Right lung (tissue), 10 donors: ENCODE results near the gene ARID5B. TPM values are rescaled to one million over a fixed set of nuclear protein-coding genes. Genes with fewer than 3 reads are reported as not detected.
"Not testable (repeated sequence)": the region's sequence is repeated elsewhere in the genome, so short reads cannot be mapped to it uniquely, and the experiment has no call there.

Experiments
- DNase-seq, 2 donors: peaks; one replicate each; pipeline ENCODE4 v3.0.0-alpha.2; 2013
- long read RNA-seq, 8 donors: transcript quantifications; one replicate each; lab custom pipeline, GENCODE V29; 2026
- polyA plus RNA-seq, 5 donors: library from polyadenylated mRNA; unstranded; fragments of 120-200 nt; gene quantifications; one replicate each; pipeline versions ENCODE4 v1.2.1 to v1.2.3, GENCODE V29; 2013; ENCODE audit warnings: inconsistent platforms in 1 of 5, low replicate concordance in 1 of 5; ENCODE audit not compliant: insufficient read length in 5 of 5, insufficient read depth in 1 of 5

Gene ARID5B
- 10 to 100 TPM; 27.9 to 49.2 (median 43.8) TPM for polyA plus RNA-seq
- long read RNA-seq, donor 1, full-length matches to known transcripts: 5 of 29 reads
- long read RNA-seq, donor 1, partial matches to known transcripts: 24 of 29 reads
- long read RNA-seq, donor 1, other reads (novel, unspliced or antisense): 0 of 29 reads
- long read RNA-seq, donor 2, full-length matches to known transcripts: 3 of 3 reads
- long read RNA-seq, donor 2, partial matches to known transcripts: 0 of 3 reads
- long read RNA-seq, donor 2, other reads (novel, unspliced or antisense): 0 of 3 reads
- long read RNA-seq, donor 3, full-length matches to known transcripts: 1 of 16 reads
- long read RNA-seq, donor 3, partial matches to known transcripts: 15 of 16 reads
- long read RNA-seq, donor 3, other reads (novel, unspliced or antisense): 0 of 16 reads
- long read RNA-seq, donor 4, full-length matches to known transcripts: 3 of 21 reads
- long read RNA-seq, donor 4, partial matches to known transcripts: 18 of 21 reads
- long read RNA-seq, donor 4, other reads (novel, unspliced or antisense): 0 of 21 reads
- long read RNA-seq, donor 5, full-length matches to known transcripts: 10 of 70 reads
- long read RNA-seq, donor 5, partial matches to known transcripts: 60 of 70 reads
- long read RNA-seq, donor 5, other reads (novel, unspliced or antisense): 0 of 70 reads
- long read RNA-seq, donor 6, full-length matches to known transcripts: 11 of 16 reads
- long read RNA-seq, donor 6, partial matches to known transcripts: 5 of 16 reads
- long read RNA-seq, donor 6, other reads (novel, unspliced or antisense): 0 of 16 reads
- long read RNA-seq, donor 7, partial matches to known transcripts: 0 of 2 reads
- long read RNA-seq, donor 7, other reads (novel, unspliced or antisense): 0 of 2 reads
- long read RNA-seq, donor 8, full-length matches to known transcripts: 2 of 2 reads
- long read RNA-seq, donor 8, partial matches to known transcripts: 0 of 2 reads
- long read RNA-seq, donor 8, other reads (novel, unspliced or antisense): 0 of 2 reads

- peak; percentile 57 to 67 for DNase-seq
These were observed at the start of gene ARID5B for GRCh38 chr10:61900829-61901792. Gene ARID5B, plus strand, starts transcription at chr10:61901699. Its CDS starts 11 bp downstream, at chr10:61901710.

- no peak for DNase-seq
These were observed 49.2 kb upstream of the ARID5B start for GRCh38 chr10:61852261-61852660.

GRCh38 chr10:61855771-61856170 is 45.7 kb upstream of the ARID5B start:
- DNase-seq: no peak

GRCh38 chr10:61857746-61858145 is 43.8 kb upstream of the ARID5B start:
- no peak for DNase-seq

- no peak for DNase-seq
These were observed 41.7 kb upstream of the ARID5B start for GRCh38 chr10:61859786-61860185.

GRCh38 chr10:61860964-61861758 is 40.3 kb upstream of the ARID5B start:
- no peak for DNase-seq

- no peak for DNase-seq
These were observed 37.5 kb upstream of the ARID5B start for GRCh38 chr10:61863981-61864380.

GRCh38 chr10:61866700-61867368 is 34.7 kb upstream of the ARID5B start:
- no peak for DNase-seq

- not testable (repeated sequence) for DNase-seq
These were observed 34.1 kb upstream of the ARID5B start for GRCh38 chr10:61867374-61867773.

- DNase-seq: not testable (repeated sequence)
These were observed 33.7 kb upstream of the ARID5B start for GRCh38 chr10:61867817-61868216.

GRCh38 chr10:61869041-61869675 is 32.3 kb upstream of the ARID5B start:
- no peak for DNase-seq

- DNase-seq: no peak
These were observed 31.5 kb upstream of the ARID5B start for GRCh38 chr10:61869774-61870525.

GRCh38 chr10:61870526-61870895 is 31.0 kb upstream of the ARID5B start:
- DNase-seq: no peak

GRCh38 chr10:61871487-61871886 is 30.0 kb upstream of the ARID5B start:
- no peak for DNase-seq

GRCh38 chr10:61877887-61878739 is 23.4 kb upstream of the ARID5B start:
- DNase-seq: no peak

- DNase-seq: no peak
These were observed 22.8 kb upstream of the ARID5B start for GRCh38 chr10:61878740-61879068.

- DNase-seq: no peak
These were observed 18.7 kb upstream of the ARID5B start for GRCh38 chr10:61882621-61883370.
